Measurements from ENCODE around the gene SCGB1A1.

GRCh38 chr11:62439785-62440602, 21.2 kb downstream of the SCGB1A1 start:
- TF ChIP-seq CTCF (IDR thresholded peaks at IDR 0.05): no peak
- TF ChIP-seq POLR2A (IDR thresholded peaks at IDR 0.05): no peak

All from esophagus squamous epithelium (tissue), 4 donors.